ENCODE results near the gene IFT22. TPM values are rescaled to one million over a fixed set of nuclear protein-coding genes. Genes with fewer than 3 reads are reported as not detected.
"Not testable (repeated sequence)": the region's sequence is repeated elsewhere in the genome, so short reads cannot be mapped to it uniquely, and the experiment has no call there.

IFT22 gene
- total RNA-seq, 4 donors from 2014 or later: 18.0 to 25.9 (median 20.6) TPM

GRCh38 chr7:101294039-101294831 lies 27.4 kb downstream of the IFT22 start:
- Histone ChIP-seq H3K9me3 (peaks cover 0 to 3% (median 0%) of the 10 kb centered on the region in 4 donors), H3K4me3 (no peak overlapping the region), H3K4me1 (no peaks in the 10 kb centered on the region), H3K36me3 (no peaks in the 10 kb centered on the region), H3K27ac (no peak overlapping the region), H3K27me3 (peaks cover 0 to 85% of the 10 kb centered on the region in 2 donors)
- TF ChIP-seq POLR2A (IDR thresholded peaks at IDR 0.05) (no peak), EP300 (IDR thresholded peaks at IDR 0.05) (no peak)
- TF ChIP-seq, protein P1, sequence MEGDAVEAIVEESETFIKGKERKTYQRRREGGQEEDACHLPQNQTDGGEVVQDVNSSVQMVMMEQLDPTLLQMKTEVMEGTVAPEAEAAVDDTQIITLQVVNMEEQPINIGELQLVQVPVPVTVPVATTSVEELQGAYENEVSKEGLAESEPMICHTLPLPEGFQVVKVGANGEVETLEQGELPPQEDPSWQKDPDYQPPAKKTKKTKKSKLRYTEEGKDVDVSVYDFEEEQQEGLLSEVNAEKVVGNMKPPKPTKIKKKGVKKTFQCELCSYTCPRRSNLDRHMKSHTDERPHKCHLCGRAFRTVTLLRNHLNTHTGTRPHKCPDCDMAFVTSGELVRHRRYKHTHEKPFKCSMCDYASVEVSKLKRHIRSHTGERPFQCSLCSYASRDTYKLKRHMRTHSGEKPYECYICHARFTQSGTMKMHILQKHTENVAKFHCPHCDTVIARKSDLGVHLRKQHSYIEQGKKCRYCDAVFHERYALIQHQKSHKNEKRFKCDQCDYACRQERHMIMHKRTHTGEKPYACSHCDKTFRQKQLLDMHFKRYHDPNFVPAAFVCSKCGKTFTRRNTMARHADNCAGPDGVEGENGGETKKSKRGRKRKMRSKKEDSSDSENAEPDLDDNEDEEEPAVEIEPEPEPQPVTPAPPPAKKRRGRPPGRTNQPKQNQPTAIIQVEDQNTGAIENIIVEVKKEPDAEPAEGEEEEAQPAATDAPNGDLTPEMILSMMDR (IDR thresholded peaks at IDR 0.05): no peak
- WGBS, 2 donors: 36 to 42% methylated on average over 12 of the region's 12 CpGs
- DNase-seq (ENCODE audit: low spot score in 2 of 2): no peak

DNA sequence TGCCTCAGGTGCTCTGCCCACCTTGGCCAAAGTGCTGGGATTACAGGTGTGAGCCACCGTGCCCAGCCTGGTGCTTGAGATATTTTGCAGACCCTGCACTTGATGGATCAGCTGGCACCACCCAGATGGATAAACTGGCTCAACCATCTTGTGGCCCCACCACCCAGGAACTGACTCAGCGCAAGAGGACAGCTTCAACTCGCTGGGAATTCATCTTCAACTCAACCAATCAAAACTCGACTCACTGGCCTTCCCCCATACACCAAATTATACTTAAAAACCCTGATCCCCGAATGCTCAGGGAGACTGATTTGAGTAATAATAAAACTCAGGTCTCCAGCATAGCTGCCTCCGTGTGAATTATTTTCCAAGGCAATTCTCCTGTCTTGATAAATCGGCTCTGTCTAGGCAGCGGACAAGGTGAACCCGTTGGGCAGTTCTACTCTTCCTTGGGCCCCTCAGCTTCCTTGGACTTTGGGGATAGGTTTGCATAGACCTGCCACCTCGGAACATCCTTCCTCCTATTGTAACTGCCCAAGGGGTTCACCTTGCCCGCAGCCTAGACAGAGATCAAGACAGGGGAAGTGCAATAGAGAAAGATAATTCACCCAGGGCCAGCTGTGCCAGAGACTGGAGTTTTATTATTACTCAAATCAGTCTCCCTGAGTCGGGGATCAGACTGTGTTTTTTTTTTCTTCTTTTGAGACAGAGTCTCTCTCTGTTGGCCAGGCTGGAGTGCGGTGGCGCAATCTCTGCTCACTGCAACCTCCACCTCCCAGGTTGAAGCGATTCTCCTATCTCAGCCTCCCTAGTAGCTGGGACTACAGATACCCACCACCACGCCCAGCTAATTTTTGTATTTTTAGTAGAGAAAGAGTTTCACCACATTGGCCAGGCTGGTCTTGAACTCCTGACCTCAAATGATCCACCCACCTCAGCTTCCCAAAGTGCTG lies 28.3 kb downstream of the IFT22 start:
- WGBS, 2 donors: 55 to 56% methylated on average over 16 of the region's 16 CpGs
- H3K27me3 ChIP-seq: peaks cover 0 to 76% of the 10 kb centered on the region in 2 donors
- not testable (repeated sequence) for H3K27ac ChIP-seq; H3K4me1 ChIP-seq; H3K36me3 ChIP-seq; DNase-seq (ENCODE audit: low spot score in 2 of 2); H3K4me3 ChIP-seq; H3K9me3 ChIP-seq

DNA sequence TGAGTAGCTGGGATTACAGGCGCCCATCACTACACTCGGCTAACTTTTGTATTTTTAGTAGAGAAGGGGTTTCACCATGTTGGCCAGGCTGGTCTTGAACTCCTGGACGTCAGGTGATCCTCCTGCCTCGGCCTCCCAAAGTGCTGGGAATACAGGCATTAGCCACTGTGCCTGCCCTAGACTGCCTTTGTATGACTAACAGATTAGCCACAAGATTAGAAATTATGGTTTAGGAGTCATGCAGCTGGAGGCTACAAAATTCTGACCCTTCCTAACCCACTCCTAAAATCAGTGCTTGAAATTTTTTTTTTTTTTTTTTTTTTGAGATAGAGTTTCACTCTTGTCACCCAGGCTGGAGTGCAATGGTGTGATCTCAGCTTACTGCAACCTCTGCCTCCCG lies 29.0 kb downstream of the IFT22 start:
- not testable (repeated sequence) for H3K9me3 ChIP-seq; H3K36me3 ChIP-seq; DNase-seq (ENCODE audit: low spot score in 2 of 2); H3K4me1 ChIP-seq; H3K27ac ChIP-seq; H3K4me3 ChIP-seq
- peaks cover 0 to 68% of the 10 kb centered on the region in 2 donors for H3K27me3 ChIP-seq
- WGBS, 2 donors: 75 to 83% methylated on average over 5 of the region's 5 CpGs

DNA sequence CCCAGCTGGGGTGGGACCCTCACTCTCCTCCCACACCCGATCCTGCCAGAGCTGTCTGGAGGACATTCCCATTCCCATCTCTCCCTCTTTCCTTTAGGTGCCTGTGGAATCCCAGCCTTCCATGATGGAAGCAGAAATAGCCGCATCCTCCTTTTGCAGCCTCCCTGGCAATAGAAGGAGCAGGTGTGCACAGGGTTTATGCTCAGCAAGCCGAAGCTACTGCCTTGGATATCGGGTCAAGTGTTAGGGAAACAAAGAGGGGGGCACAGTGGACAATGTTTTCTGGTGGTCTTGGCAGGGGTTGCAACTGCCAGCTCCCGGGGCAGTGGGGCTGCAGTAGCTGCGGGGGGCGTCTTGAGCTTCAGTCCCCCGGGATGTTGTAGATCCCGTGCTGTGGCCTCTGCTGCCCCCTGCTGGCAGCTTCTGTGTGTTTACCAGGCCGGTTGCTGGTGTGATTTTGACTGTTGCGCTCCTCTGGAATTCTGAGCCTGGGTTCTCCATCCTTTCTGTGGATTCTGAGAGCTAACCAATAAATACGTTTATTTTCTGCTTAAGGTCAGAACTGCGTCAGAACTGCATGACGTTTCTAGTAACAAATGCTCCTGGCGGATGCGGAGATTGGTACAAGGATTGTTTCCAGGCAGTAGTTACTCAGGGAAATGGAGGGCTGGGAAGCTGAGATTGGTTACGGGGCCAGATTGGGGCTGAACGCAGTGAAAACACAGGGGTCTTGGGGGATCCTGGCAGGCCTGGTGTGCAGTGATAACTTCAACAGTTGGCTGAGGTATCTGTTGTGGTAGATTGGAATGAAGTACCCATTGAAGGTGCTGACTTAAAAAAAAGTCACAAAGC lies 31.2 kb downstream of the IFT22 start:
- peak; percentile 43 to 70 for DNase-seq (ENCODE audit: low spot score in 2 of 2)
- H3K27ac ChIP-seq, H3K36me3 ChIP-seq, H3K9me3 ChIP-seq, H3K4me1 ChIP-seq, H3K4me3 ChIP-seq: not testable (repeated sequence)
- H3K27me3 ChIP-seq: peaks cover 0 to 47% of the 10 kb centered on the region in 2 donors
- TF ChIP-seq, protein P1 (IDR thresholded peaks at IDR 0.05): peak; percentile 37 to 69 (median 63)
- WGBS, 2 donors: 22 to 30% methylated on average over 15 to 16 of the region's 18 CpGs

GRCh38 chr7:101289687-101290086 lies 31.9 kb downstream of the IFT22 start:
- WGBS, 2 donors: 63 to 76% methylated on average over 4 of the region's 4 CpGs
- H3K4me3 ChIP-seq; H3K9me3 ChIP-seq; H3K27ac ChIP-seq; H3K4me1 ChIP-seq; H3K36me3 ChIP-seq; DNase-seq (ENCODE audit: low spot score in 2 of 2): not testable (repeated sequence)
- H3K27me3 ChIP-seq: peaks cover 0 to 41% of the 10 kb centered on the region in 2 donors

DNA sequence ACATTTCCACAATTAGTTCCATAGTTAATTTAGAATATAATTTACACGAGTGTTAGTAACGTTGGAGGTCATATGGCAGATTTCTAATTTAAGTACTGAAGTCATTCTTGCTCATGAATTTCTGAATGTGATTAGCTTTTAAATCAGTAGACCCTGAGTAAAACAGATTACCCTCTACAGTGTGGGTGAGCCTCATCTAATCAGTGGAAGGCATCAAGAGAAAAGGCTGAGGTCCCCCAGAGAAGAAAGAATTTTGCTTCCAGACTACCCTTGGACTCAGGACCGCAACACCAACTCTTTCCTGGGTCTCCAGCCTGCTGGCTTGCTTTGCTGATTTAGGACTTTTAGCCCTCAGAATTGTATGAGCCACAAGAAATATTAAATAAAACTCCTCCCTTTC lies 33.2 kb downstream of the IFT22 start:
- Histone ChIP-seq H3K9me3 (peaks cover 0 to 2% (median 0%) of the 10 kb centered on the region in 4 donors), H3K27ac (no peak overlapping the region), H3K4me3 (no peak overlapping the region), H3K27me3 (peaks cover 0 to 30% of the 10 kb centered on the region in 2 donors), H3K4me1 (no peaks in the 10 kb centered on the region), H3K36me3 (no peaks in the 10 kb centered on the region)
- 84 to 90% methylated on average over 3 of the region's 3 CpGs for WGBS, 2 donors
- no peak for DNase-seq (ENCODE audit: low spot score in 2 of 2)
- TF ChIP-seq, protein P1 (IDR thresholded peaks at IDR 0.05): no peak
- TF ChIP-seq POLR2A (IDR thresholded peaks at IDR 0.05) (no peak), EP300 (IDR thresholded peaks at IDR 0.05) (no peak)
